HepG2 (cell line): ENCODE data around the gene TCAIM. TPM values are rescaled to one million over a fixed set of nuclear protein-coding genes. Genes with fewer than 3 reads are reported as not detected.

Experiments used
- ATF1 ChIP-seq: IDR thresholded peaks from 2 replicates; pipeline ENCODE4 v1.6.1; 2016; ENCODE audit warnings: mild to moderate bottlenecking, control low read depth
- ATF2 ChIP-seq: sonication (generic); formaldehyde crosslinking; IDR thresholded peaks from 2 replicates; pipeline ENCODE4 v1.4.0; 2020; ENCODE audit warnings: missing genetic modification reagents
- BCLAF1 ChIP-seq: fragments of 450-650 bp; IDR thresholded peaks from 2 replicates; pipeline ENCODE4 v1.6.1; 2017; ENCODE audit warnings: mild to moderate bottlenecking
- EZH2 ChIP-seq: conservative IDR thresholded peaks from 2 replicates; pipeline ENCODE4 v1.6.1; 2012; ENCODE audit warnings: mild to moderate bottlenecking, low read depth, low read length, moderate library complexity
- FLYWCH1 ChIP-seq: sonication (generic); formaldehyde crosslinking; IDR thresholded peaks from 2 replicates; pipeline ENCODE4 v1.8.1; 2023; ENCODE audit warnings: mild to moderate bottlenecking, missing genetic modification reagents
- FOSL2 ChIP-seq: sonication (generic); formaldehyde crosslinking; IDR thresholded peaks from 2 replicates; pipeline ENCODE4 v1.4.0; 2020; ENCODE audit warnings: missing genetic modification reagents
- GATAD2A ChIP-seq: IDR thresholded peaks from 2 replicates; pipeline ENCODE4 v1.6.1; 2016
- HNRNPH1 ChIP-seq: fragments of 200-400 bp; formaldehyde crosslinking; optimal IDR thresholded peaks from 2 replicates; pipeline ENCODE3; 2017; ENCODE audit warnings: mild to moderate bottlenecking, low read depth, low read length
- MYPOP ChIP-seq: sonication (generic); formaldehyde crosslinking; IDR thresholded peaks from 2 replicates; pipeline ENCODE4 v1.8.1; 2023; ENCODE audit warnings: mild to moderate bottlenecking, moderate library complexity, missing genetic modification reagents
- NCOR1 ChIP-seq: fragments of 200-600 bp; sonication (generic); IDR thresholded peaks from 2 replicates; pipeline ENCODE4 v1.7.0; 2017; ENCODE audit warnings: antibody characterized with exemption, low read length, borderline replicate concordance
- NR3C1 ChIP-seq: sonication (generic); formaldehyde crosslinking; IDR thresholded peaks from 2 replicates; pipeline ENCODE4 v1.4.0; 2020; ENCODE audit warnings: missing genetic modification reagents
- POLR2AphosphoS5 ChIP-seq: IDR thresholded peaks from 2 replicates; pipeline ENCODE4 v1.6.1; 2012; ENCODE audit warnings: low read depth, low read length
- RNF2 ChIP-seq: fragments of 450-650 bp; conservative IDR thresholded peaks from 2 replicates; pipeline ENCODE4 v1.6.1; 2016; ENCODE audit warnings: low read depth
- TFAP4 ChIP-seq: sonication (generic); IDR thresholded peaks from 2 replicates; pipeline ENCODE4 v1.6.1; 2016; ENCODE audit warnings: low read depth, borderline replicate concordance
- ZBTB14 ChIP-seq: sonication (generic); formaldehyde crosslinking; IDR thresholded peaks from 2 replicates; pipeline ENCODE4 v1.4.0; 2020; ENCODE audit warnings: missing genetic modification reagents
- ZFP82 ChIP-seq: sonication (generic); formaldehyde crosslinking; IDR thresholded peaks from 2 replicates; pipeline ENCODE4 v1.5.1; 2020; ENCODE audit warnings: mild to moderate bottlenecking, missing genetic modification reagents, borderline replicate concordance
- ZFP90 ChIP-seq: sonication (generic); formaldehyde crosslinking; IDR thresholded peaks from 2 replicates; pipeline ENCODE4 v1.8.0; 2022; ENCODE audit warnings: missing genetic modification reagents, mild to moderate bottlenecking, inconsistent platforms, borderline replicate concordance
- ZNF143 ChIP-seq: sonication (generic); formaldehyde crosslinking; IDR thresholded peaks from 2 replicates; pipeline ENCODE4 v1.4.0; 2020; ENCODE audit warnings: missing genetic modification reagents
- ZNF180 ChIP-seq: sonication (generic); formaldehyde crosslinking; IDR thresholded peaks from 2 replicates; pipeline ENCODE4 v1.4.0; 2020; ENCODE audit warnings: low read depth, missing genetic modification reagents, borderline replicate concordance
- ZNF30 ChIP-seq: sonication (generic); formaldehyde crosslinking; IDR thresholded peaks from 2 replicates; pipeline ENCODE4 v1.5.0; 2020; ENCODE audit warnings: mild to moderate bottlenecking, missing genetic modification reagents
- ZNF644 ChIP-seq: IDR thresholded peaks from 2 replicates; pipeline ENCODE4 v1.6.1; 2016; ENCODE audit warnings: low read depth
- ZNF782 ChIP-seq: sonication (generic); formaldehyde crosslinking; IDR thresholded peaks from 2 replicates; pipeline ENCODE4 v1.4.0; 2020; ENCODE audit warnings: missing genetic modification reagents, mild to moderate bottlenecking, borderline replicate concordance
- ZNF879 ChIP-seq: sonication (generic); formaldehyde crosslinking; IDR thresholded peaks from 2 replicates; pipeline ENCODE4 v1.8.1; 2023; ENCODE audit warnings: missing genetic modification reagents
- polyA plus RNA-seq, 8 experiments: library from polyadenylated mRNA; depleted of rRNA in 3 of 8; stranded (reverse) in 7 of 8; unstranded in 1 of 8; fragments of >200 nt; fragmentation: Illumina TruSeq in 4 of 8; extraction: Trizol in 4 of 8; gene quantifications; 2 replicates each; pipeline versions ENCODE4 v1.2.1 to v1.2.3, GENCODE V29; 2011 to 2016; ENCODE audit warnings: low read depth in 4 of 8, missing spikeins in 1 of 8, mixed read lengths in 1 of 8; ENCODE audit not compliant: insufficient read depth in 1 of 8
- total RNA-seq, 5 experiments: library from RNA; depleted of rRNA; stranded (reverse); fragments of >200 nt; fragmentation: Illumina TruSeq; extraction: Trizol; gene quantifications; 2 replicates each; pipeline ENCODE4 v1.2.3, GENCODE V29; 2016; ENCODE audit warnings: low read depth in 1 of 5
- TF ChIP-seq, protein P1 (sequence below): sonication (generic); formaldehyde crosslinking; IDR thresholded peaks from 2 replicates; pipeline ENCODE4 v1.8.0; 2022; ENCODE audit warnings: mild to moderate bottlenecking, missing genetic modification reagents, moderate library complexity

The TCAIM gene
- total and polyA plus RNA-seq, 2 of the 13 experiments (the other 11 are each of a cell fraction or from before 2014, with no cell fraction given): 16.9 to 22.6 TPM

- TF ChIP-seq ZFP90 (no peak), ZNF644 (CRISPR knock-in tag) (peak; percentile 49; the same call in 1 of the 2 replicates), ZNF879 (CRISPR knock-in tag) (no peak), NCOR1 (peak; percentile 96), ZNF30 (no peak), ZNF180 (CRISPR knock-in tag) (no peak), ATF1 (CRISPR knock-in tag) (peak; percentile 60), ZNF143 (no peak), FLYWCH1 (CRISPR knock-in tag) (no peak), EZH2 (no peak), FOSL2 (CRISPR knock-in tag) (peak; percentile 88), BCLAF1 (no peak), ATF2 (peak; percentile 73), ZNF782 (no peak), HNRNPH1 (no peak), ZFP82 (CRISPR knock-in tag) (0 out of 2 replicates have a peak, but pooled peaks have one; percentile 36), POLR2AphosphoS5 (no peak), MYPOP (CRISPR knock-in tag) (peak; percentile 77; the same call in 1 of the 2 replicates), ZBTB14 (CRISPR knock-in tag) (no peak), GATAD2A (CRISPR knock-in tag) (peak; percentile 94), TFAP4 (peak; percentile 54; the same call in 1 of the 2 replicates), RNF2 (no peak), NR3C1 (no peak)
- TF ChIP-seq, protein P1, sequence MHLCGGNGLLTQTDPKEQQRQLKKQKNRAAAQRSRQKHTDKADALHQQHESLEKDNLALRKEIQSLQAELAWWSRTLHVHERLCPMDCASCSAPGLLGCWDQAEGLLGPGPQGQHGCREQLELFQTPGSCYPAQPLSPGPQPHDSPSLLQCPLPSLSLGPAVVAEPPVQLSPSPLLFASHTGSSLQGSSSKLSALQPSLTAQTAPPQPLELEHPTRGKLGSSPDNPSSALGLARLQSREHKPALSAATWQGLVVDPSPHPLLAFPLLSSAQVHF (CRISPR knock-in tag): no peak
Measured at GRCh38 chr3:44359146-44359751, 20.7 kb downstream of the TCAIM start (continued).
